Umbilical cord (tissue), 2 donors: Measurements from ENCODE around the gene ACOT8. TPM values are rescaled to one million over a fixed set of nuclear protein-coding genes. Genes with fewer than 3 reads are reported as not detected.
"Not testable (repeated sequence)": the region's sequence is repeated elsewhere in the genome, so short reads cannot be mapped to it uniquely, and the experiment has no call there.

ENCODE experiments used
- DNase-seq: peaks from one replicate; pipeline ENCODE4 v3.0.0-alpha.2; 2015; ENCODE audit warnings: low spot score
- total RNA-seq: library from RNA; depleted of rRNA; stranded (reverse); fragments of >200 nt; gene quantifications from one replicate; pipeline ENCODE4 v1.2.3, GENCODE V29; 2014; ENCODE audit warnings: low replicate concordance; ENCODE audit not compliant: insufficient read depth

The ACOT8 gene
- total RNA-seq, 1 donor from 2014 or later, result 20.0 TPM

DNA sequence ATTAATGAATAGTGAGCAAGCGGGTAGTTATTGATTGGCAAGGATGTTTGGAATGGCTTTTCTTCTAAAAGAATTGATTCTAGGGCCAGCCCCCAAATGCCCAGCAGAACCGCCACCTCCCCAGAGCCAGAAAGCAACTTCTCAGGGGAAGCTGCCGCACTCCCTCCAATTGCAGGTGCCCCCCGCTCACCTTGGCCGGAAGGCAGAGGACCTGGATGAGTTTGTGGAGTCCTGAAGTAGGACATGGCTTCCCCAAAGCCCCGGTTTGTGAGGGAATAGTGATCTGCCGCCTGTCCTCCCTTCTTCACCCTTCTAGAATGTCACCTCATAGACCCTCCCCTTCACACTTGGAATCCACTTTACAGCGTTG, 30.1 kb upstream of the ACOT8 start, which contains the start of gene SPATA25:
Gene SPATA25 (minus strand): TSS at position 277 of the 370 bp plus-strand sequence. CDS start 32 bp downstream, at position 245.
- no peak for DNase-seq

- no peak for DNase-seq
Observed at GRCh38 chr20:45886590-45887345, 29.6 kb upstream of the ACOT8 start.

GRCh38 chr20:45883100-45883469, 25.9 kb upstream of the ACOT8 start:
- no peak for DNase-seq

DNA sequence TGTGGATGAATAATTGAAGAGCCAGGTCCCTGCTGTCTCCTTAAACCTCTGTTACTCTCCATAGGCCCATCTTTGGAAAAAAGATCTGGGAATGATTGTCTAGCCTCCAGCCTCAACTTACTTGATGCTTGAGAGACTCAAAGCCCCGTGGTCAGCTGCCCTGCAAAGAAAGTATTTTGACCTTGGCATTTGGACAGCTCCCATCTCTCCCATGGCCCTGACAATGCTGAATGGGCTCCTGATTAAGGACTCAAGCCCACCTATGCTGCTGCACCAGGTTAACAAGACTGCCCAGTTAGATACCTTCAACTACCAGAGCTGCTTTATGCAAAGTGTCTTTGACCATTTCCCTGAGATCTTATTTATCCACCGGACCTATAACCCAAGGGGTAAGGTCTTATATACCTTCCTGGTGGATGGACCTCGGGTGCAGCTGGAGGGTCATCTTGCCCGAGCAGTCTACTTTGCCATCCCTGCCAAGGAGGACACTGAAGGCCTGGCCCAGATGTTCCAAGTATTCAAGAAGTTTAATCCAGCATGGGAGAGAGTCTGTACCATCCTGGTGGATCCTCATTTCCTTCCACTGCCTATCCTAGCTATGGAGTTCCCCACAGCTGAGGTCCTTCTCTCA, 25.4 kb upstream of the ACOT8 start:
- DNase-seq, result no peak

GRCh38 chr20:45880988-45881788, 24.0 kb upstream of the ACOT8 start, which contains the start of gene ZSWIM1:
ZSWIM1 (plus strand) TSS chr20:45881227; CDS start chr20:45882593, 1,366 bp downstream.
- DNase-seq, result peak; percentile 100

DNA sequence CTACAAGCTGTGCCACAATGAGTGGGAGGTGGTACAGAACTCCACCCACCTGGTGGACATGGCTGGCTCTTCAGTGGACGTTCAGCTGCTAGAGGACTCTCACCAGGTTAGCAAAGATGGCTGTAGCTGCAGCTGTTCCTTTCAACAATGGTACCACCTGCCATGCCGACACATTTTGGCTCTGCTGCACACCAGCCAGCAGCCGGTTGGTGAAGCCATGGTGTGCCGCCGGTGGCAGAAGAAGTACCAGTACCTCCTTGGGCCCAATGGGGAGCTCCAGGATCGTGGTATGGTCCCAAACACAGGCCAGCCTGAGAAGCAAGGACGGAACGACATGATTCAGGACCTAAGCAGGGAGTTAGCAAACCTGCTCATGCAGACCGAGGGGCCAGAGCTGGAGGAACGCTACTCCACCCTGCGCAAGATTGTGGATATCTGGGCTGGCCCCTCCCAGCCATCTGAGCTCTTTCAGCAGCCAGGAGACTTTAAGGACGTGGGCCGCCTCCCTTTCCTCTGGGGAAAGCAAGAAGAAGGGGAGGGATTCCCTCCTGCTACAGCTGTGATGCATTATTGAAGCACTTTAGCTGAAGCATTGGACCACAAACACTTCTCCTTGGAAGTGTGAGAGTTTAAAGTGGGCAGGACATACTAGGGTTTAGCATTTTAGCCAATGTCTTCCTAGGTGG, 21.0 kb upstream of the ACOT8 start:
- DNase-seq, result peak; percentile 36

- DNase-seq, result no peak
Observed at GRCh38 chr20:45874576-45874975, 17.4 kb upstream of the ACOT8 start.

DNA sequence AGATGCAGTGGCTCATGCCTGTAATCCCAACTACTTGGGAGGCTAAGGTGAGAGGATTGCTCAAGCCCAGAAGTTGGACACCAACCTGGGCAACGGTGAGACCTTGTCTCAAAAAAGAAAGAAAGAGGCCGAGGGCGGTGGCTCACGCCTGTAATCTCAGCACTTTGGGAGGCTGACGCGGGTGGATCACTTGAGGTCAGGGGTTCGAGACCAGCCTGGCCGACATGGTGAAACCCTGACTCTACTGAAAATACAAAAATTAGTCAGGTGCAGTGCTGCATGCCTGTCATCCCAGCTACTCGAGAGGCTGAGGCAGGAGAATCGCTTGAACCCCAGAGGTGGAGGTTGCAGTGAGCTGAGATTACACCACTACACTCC, 16.9 kb upstream of the ACOT8 start:
- not testable (repeated sequence) for DNase-seq

DNA sequence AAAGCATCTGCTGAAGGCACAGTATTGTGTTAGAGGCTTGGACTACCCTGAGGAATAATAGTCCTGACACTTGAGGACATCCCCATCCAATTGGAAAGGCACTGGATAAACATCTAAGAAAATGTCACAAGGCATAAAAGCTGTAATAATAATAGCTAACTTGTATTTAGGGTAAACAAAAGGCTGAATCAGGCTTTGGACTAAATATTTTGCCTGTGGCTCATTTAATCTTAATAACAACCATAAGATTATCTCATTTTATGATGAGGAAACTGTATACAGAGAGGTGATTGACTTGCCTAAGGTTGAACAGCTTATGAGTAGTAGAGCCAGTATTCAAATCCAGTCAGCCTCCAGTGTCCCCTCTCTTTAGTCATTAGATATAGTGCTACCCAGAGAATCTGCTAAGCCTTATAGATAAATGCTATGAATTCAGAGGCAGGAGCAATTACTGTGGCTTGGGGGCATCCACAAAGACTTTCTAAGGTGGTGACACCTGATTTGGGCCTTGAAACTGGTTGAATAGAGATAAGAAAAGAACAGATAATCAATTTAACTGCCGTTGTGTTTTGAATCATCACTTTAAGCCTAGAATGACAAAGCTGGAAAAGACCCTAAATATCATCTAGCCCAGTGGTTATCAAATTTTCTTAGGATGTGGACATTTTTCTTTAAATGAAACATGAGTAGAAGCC, 16.4 kb upstream of the ACOT8 start:
- no peak for DNase-seq

DNA sequence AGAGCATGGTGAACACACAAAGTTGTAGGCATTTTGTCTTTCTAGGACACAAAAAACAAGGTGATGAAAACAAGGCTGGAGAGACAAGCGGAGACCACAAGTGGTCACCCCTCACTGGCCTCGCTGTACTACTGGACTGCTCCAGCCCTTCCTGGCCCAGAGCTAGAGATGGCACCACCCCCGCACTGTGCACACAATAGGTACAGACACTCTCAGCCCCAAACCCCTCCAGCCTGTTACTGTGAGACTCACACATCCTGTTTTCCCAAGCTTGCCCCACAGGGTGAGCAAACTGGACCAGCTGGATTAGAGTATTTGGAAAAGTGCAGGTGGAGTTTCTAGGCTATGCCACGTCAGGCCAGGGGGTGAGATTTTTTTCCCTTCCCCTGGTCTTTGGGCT, 15.4 kb upstream of the ACOT8 start:
- no peak for DNase-seq

- no peak for DNase-seq
Observed at GRCh38 chr20:45867819-45868176, 10.6 kb upstream of the ACOT8 start.

DNA sequence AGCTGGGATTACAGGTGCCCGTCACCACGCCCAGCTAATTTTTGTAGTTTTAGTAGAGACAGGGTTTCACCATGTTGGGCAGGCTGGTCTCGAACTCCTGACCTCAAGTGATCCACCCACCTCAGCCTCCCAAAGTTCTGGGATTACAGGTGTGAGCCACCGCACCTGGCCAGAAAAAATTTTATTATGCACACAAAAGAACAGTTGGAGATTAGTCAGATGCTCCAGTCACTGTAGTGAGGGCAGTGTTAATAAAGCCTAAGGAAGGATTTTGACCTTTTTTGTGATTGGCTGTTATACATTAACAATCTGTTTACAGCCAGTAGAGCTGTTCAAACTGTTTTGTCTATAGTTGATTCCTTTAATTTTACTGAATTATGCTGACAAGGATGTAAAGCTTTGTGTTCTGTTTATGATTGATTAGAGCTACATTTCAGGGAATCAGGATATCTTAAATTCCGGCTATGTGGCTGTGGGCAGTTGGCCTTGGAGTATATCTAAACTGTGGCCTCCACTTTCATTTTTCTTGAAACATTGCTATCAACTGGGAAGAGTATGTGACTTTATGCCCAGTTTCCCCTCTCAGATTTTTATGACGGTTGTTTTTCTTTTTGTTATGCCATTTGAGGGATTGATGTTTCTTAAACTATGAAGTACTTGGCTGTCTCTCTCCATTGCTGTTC, 10.1 kb upstream of the ACOT8 start:
- DNase-seq, result no peak

DNA sequence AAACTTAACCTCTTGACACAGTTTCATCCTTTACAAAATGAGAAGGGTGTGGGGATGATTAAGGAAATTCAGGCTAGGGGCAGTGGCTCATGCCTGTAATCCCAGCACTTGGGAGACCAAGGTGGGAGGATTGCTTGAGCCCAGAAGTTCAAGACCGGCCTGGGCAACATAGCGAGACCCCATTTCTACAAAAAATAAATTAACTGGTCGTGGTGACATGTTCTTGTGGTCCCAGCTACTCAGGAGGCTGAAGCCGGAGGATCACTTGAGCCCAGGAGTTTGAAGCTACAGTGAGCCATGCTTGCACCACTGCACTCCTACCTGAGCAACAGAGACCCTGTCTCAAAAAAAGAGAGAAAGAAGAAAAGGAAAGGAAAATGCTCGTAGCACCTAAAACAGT, 9.3 kb upstream of the ACOT8 start:
- no peak for DNase-seq

GRCh38 chr20:45863543-45864470, 6.6 kb upstream of the ACOT8 start:
- no peak for DNase-seq

GRCh38 chr20:45861221-45862075, 4.3 kb upstream of the ACOT8 start:
- no peak for DNase-seq

DNA sequence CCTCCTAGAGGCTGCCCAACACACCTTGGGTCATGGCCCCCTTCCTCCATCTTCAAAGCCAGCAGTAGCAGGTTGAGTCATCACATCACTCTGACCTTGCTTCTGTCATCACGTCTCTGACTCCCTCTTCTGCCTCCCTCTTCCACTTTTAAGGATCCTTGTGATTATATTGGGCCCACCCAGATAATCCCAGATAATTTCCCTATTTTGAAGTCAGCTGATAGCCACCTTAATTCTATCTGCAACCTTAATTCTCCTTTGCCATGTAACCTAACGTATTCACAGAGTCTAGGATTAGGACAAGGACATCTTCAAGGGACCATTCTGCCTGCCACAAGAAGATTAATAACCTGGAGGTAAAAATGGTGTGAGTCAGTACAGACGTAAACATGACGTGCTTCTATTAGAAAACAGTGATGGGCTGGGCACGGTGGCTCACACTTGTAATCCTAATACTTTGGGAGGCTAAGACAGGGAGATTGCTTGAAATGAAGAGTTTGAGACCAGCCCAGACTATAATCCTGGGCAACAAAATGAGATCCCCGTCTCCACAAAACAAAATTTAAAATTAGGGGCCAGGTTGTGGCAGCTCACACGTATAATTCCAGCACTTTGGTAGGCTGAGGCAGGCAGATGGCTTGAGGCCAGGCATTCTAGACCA, 3.5 kb upstream of the ACOT8 start:
- no peak for DNase-seq

DNA sequence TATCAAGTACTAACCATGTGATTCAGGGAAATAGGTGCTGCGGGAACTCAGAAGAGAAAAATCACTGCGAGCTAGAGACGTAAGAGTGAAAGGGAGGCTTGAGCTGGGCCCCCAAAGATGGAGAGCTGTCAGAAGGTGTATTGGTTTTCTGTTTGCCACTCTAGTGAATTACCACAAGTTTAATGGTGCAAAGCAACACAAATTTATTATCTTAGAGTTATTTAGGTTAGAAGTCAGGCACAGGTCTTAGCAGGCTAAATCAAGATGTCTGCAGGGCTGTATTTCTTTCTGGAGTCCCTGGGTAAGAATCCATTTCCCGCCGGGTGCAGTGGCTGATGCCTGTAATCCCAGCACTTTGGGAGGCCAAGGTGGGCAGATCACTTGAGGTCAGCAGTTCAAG, 2.7 kb upstream of the ACOT8 start:
- DNase-seq, result no peak

- no peak for DNase-seq
Observed at GRCh38 chr20:45857882-45858216, 657 bp upstream of the ACOT8 start.
